OCI-LY1 (cell line): ENCODE results near the gene MARCHF5.

Experiments
- H2AFZ ChIP-seq: fragments of 200-600 bp; sonication (generic), shearing (Covaris generic); 2 replicates; pipeline ENCODE4 v1.6.0; 2014; ENCODE audit warnings: antibody characterized with exemption, mild to moderate bottlenecking, low read length
- H3F3A ChIP-seq: fragments of 200-600 bp; sonication (generic), shearing (Covaris generic); 2 replicates; pipeline ENCODE4 v1.6.0; 2014; ENCODE audit warnings: mild to moderate bottlenecking, antibody characterized with exemption, low read length, moderate library complexity; ENCODE audit not compliant: insufficient read depth
- H3K27ac ChIP-seq: fragments of 200-600 bp; sonication (generic); 2 replicates; pipeline ENCODE4 v1.5.1; 2014; ENCODE audit warnings: low read length, mixed run types, mild to moderate bottlenecking, low read depth; ENCODE audit not compliant: poor library complexity, severe bottlenecking
- H3K27me3 ChIP-seq: fragments of 200-600 bp; sonication (generic); 2 replicates; pipeline ENCODE4 v1.6.0; 2014; ENCODE audit warnings: antibody characterized with exemption, mild to moderate bottlenecking, low read length, moderate library complexity; ENCODE audit not compliant: insufficient read depth
- H3K36me3 ChIP-seq: fragments of 200-600 bp; sonication (generic); 2 replicates; pipeline ENCODE4 v1.6.1; 2014; ENCODE audit warnings: mild to moderate bottlenecking, antibody characterized with exemption, low read length, moderate library complexity, mixed read lengths; ENCODE audit not compliant: insufficient read depth
- H3K4me1 ChIP-seq: fragments of 200-600 bp; sonication (generic); 2 replicates; pipeline ENCODE4 v1.5.1; 2014; ENCODE audit warnings: mild to moderate bottlenecking, low read length, moderate library complexity; ENCODE audit not compliant: insufficient read depth, severe bottlenecking
- H3K4me2 ChIP-seq: fragments of 200-600 bp; sonication (generic), shearing (Covaris generic); 2 replicates; pipeline ENCODE4 v1.6.1; 2014; ENCODE audit warnings: low read length
- H3K4me3 ChIP-seq: fragments of 200-600 bp; sonication (generic); 2 replicates; pipeline ENCODE4 v1.5.1; 2014; ENCODE audit warnings: low read length, low read depth, mild to moderate bottlenecking, mixed read lengths; ENCODE audit not compliant: poor library complexity, severe bottlenecking
- H3K79me2 ChIP-seq: fragments of 200-600 bp; shearing (Covaris generic); 2 replicates; pipeline ENCODE4 v1.6.1; 2016; ENCODE audit warnings: mixed run types, low read length, mixed read lengths; ENCODE audit not compliant: insufficient read depth
- H3K9ac ChIP-seq: fragments of 200-600 bp; sonication (generic), shearing (Covaris generic); 2 replicates; pipeline ENCODE4 v1.6.1; 2014; ENCODE audit warnings: mild to moderate bottlenecking, low read length, mixed read lengths
- H3K9me2 ChIP-seq: fragments of 200-600 bp; sonication (generic), shearing (Covaris generic); 2 replicates; pipeline ENCODE4 v1.6.1; 2014; ENCODE audit warnings: low read depth, mild to moderate bottlenecking, low read length, mixed read lengths
- H3K9me3 ChIP-seq: fragments of 200-600 bp; shearing (Covaris generic); 2 replicates; pipeline ENCODE4 v1.6.1; 2014; ENCODE audit warnings: low read length, mixed read lengths
- H4K20me1 ChIP-seq: fragments of 200-600 bp; sonication (generic), shearing (Covaris generic); 2 replicates; pipeline ENCODE4 v1.6.0; 2016; ENCODE audit warnings: mild to moderate bottlenecking, low read length; ENCODE audit not compliant: insufficient read depth
- EZH2 ChIP-seq: fragments of 200-600 bp; sonication (generic), shearing (Covaris generic); IDR thresholded peaks from 2 replicates; pipeline ENCODE4 v1.8.0; 2017; ENCODE audit warnings: borderline replicate concordance, mixed run types, mild to moderate bottlenecking, antibody characterized with exemption, low read length, moderate library complexity, mixed read lengths
- TF ChIP-seq, protein P1 (sequence below): fragments of 200-600 bp; sonication (generic), shearing (Covaris generic); IDR thresholded peaks from 2 replicates; pipeline ENCODE4 v1.5.1; 2017; ENCODE audit warnings: mild to moderate bottlenecking, antibody characterized with exemption, low read length, moderate library complexity, mixed read lengths

The MARCHF5 gene

DNA sequence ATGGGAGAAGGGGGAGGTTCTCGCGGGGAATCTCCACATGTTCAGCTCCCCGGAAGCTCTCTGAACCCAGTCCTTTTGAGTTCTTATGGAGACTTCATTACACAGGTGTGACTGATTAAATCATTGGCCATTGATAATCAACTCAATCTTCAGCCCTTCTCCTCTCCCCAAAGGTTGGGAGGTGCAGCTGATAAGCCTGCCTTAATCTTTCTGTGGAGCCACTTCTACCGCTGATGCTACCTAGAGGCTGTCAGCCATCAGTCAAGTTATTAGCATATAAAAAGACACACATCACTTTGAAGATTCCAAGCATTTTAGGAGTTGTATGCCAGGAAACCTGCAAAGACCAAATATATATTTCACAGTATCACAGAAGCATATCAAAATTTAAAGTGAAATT, 91.7 kb downstream of the MARCHF5 start:
- Histone ChIP-seq H4K20me1 (no peaks in the 10 kb centered on the region), H3K79me2 (no peaks in the 10 kb centered on the region), H3K36me3 (no peaks in the 10 kb centered on the region), H3K4me2 (no peak overlapping the region), H3K9ac (no peak overlapping the region), H3K27me3 (no peaks in the 10 kb centered on the region), H2AFZ (no peak overlapping the region), H3K9me3 (no peaks in the 10 kb centered on the region), H3F3A (no peaks in the 10 kb centered on the region), H3K4me3 (no peak overlapping the region), H3K9me2 (no peaks in the 10 kb centered on the region), H3K27ac (no peak overlapping the region), H3K4me1 (no peaks in the 10 kb centered on the region)
- TF ChIP-seq, protein P1, sequence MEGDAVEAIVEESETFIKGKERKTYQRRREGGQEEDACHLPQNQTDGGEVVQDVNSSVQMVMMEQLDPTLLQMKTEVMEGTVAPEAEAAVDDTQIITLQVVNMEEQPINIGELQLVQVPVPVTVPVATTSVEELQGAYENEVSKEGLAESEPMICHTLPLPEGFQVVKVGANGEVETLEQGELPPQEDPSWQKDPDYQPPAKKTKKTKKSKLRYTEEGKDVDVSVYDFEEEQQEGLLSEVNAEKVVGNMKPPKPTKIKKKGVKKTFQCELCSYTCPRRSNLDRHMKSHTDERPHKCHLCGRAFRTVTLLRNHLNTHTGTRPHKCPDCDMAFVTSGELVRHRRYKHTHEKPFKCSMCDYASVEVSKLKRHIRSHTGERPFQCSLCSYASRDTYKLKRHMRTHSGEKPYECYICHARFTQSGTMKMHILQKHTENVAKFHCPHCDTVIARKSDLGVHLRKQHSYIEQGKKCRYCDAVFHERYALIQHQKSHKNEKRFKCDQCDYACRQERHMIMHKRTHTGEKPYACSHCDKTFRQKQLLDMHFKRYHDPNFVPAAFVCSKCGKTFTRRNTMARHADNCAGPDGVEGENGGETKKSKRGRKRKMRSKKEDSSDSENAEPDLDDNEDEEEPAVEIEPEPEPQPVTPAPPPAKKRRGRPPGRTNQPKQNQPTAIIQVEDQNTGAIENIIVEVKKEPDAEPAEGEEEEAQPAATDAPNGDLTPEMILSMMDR: no peak
- no peak for TF ChIP-seq EZH2

DNA sequence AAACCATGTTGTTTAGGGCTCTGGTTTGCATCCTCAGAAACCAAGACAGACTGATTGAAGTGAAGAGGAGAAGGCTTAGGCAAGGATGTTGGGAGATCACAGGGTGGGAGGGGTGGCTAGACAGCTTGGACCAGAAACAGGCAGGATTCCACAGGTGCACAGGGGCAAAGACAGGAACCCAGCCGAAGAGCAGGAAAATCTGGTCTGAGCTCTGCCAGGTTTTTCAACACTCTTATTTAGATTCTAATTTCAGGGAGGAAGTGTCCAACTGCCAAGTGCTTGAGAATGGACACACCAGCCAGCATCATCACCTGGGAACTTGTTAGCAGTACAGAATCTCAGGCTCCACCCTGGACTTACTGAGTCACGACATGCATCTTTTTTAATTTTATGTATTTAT, 93.8 kb downstream of the MARCHF5 start:
- Histone ChIP-seq H3K9me2 (no peaks in the 10 kb centered on the region), H3K36me3 (no peaks in the 10 kb centered on the region), H3K4me3 (no peak overlapping the region), H3K27me3 (no peaks in the 10 kb centered on the region), H3K9ac (no peak overlapping the region), H3K27ac (no peak overlapping the region), H3K4me2 (no peak overlapping the region), H4K20me1 (no peaks in the 10 kb centered on the region), H2AFZ (no peak overlapping the region), H3K9me3 (no peaks in the 10 kb centered on the region), H3K4me1 (no peaks in the 10 kb centered on the region), H3F3A (no peaks in the 10 kb centered on the region), H3K79me2 (no peaks in the 10 kb centered on the region)
- TF ChIP-seq, protein P1: no peak
- no peak for TF ChIP-seq EZH2

DNA sequence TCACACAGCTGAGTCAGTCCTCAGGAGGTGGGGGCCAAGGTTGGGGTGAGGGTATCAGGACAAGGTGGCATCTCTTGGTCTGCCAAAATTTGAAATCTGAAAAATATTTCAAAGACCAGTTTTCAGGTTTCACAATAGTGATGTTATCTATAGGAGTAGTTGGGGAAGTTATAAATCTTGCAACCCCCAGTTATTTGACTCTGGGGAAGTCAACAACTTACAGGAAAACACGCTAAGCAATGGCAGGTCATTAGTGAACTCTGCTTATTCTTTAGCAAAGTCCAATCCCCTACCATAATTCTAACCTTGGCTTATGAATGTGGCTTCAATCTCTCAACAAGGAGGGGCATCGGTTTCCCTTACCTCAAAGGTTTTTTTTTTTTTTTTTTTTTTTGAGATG, 94.9 kb downstream of the MARCHF5 start:
- Histone ChIP-seq H4K20me1 (no peaks in the 10 kb centered on the region), H2AFZ (no peak overlapping the region), H3K4me3 (no peak overlapping the region), H3K9me2 (no peaks in the 10 kb centered on the region), H3K79me2 (no peaks in the 10 kb centered on the region), H3K9me3 (no peaks in the 10 kb centered on the region), H3K27me3 (no peaks in the 10 kb centered on the region), H3K27ac (no peak overlapping the region), H3K9ac (no peak overlapping the region), H3K4me1 (no peaks in the 10 kb centered on the region), H3K36me3 (no peaks in the 10 kb centered on the region), H3F3A (no peaks in the 10 kb centered on the region), H3K4me2 (no peak overlapping the region)
- no peak for TF ChIP-seq EZH2
- TF ChIP-seq, protein P1: no peak
